ENCODE measurements around the gene MBP.

GRCh38 chr18:77123320-77124231 is 9.0 kb downstream of the MBP start:
- TF ChIP-seq IRF3 (IDR thresholded peaks at IDR 0.05) (no peak), JUNB (IDR thresholded peaks at IDR 0.05) (no peak), TAF1 (IDR thresholded peaks at IDR 0.05; ENCODE audit: borderline replicate concordance, low read depth, low read length) (no peak), EZH2 (IDR thresholded peaks at IDR 0.05; ENCODE audit: borderline replicate concordance, control insufficient read depth, low read depth, low read length) (no peak), HDAC6 (IDR thresholded peaks at IDR 0.05; ENCODE audit: unreplicated experiment) (no peak), CTCF (IDR thresholded peaks at IDR 0.05 in 2 of 3, conservative IDR thresholded peaks at IDR 0.05 in 1 of 3; ENCODE audit: control insufficient read depth in 2 of 3, extremely low read depth in 1 of 3, insufficient read depth in 1 of 3, low read depth in 3 of 3, low read length in 3 of 3) (no peak), EP300 (IDR thresholded peaks at IDR 0.05; ENCODE audit: borderline replicate concordance in 1 of 2, control insufficient read depth in 1 of 2, low read depth in 2 of 2, low read length in 2 of 2) (no peak), SIN3A (IDR thresholded peaks at IDR 0.05; ENCODE audit: low read depth, low read length) (no peak), BCLAF1 (IDR thresholded peaks at IDR 0.05) (no peak), E2F4 (IDR thresholded peaks at IDR 0.05; ENCODE audit: low read depth, low read length) (no peak), POLR2A (IDR thresholded peaks at IDR 0.05; ENCODE audit: low read depth, low read length) (no peak)

All from GM12878 (cell line).